ENCODE results near the gene KLK6.
"Not testable (repeated sequence)": the region's sequence is repeated elsewhere in the genome, so short reads cannot be mapped to it uniquely, and the experiment has no call there.

Gene KLK6

DNA sequence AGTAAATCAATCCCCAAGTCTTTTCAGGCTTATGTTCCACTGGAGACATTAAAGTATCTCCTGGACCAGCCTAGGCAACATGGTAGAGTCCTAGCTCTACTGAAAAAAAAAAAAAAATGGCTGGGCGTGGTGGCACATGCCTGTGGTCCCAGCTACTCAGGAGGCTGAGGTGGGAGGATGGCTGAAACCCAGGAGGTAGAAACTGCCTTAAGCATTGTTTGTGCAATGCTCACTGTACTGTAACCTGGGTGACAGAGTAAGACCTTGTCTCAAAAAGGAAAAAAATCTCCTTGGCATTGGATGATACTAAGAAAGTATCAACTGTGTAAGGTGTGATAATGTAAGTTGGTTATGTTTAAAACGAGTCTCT lies 23.3 kb upstream of the KLK6 start:
- DNase-seq (ENCODE audit: low read depth) = no peak

- not testable (repeated sequence) for DNase-seq (ENCODE audit: low read depth)
These were observed 15.0 kb upstream of the KLK6 start for GRCh38 chr19:50984416-50984815.

DNA sequence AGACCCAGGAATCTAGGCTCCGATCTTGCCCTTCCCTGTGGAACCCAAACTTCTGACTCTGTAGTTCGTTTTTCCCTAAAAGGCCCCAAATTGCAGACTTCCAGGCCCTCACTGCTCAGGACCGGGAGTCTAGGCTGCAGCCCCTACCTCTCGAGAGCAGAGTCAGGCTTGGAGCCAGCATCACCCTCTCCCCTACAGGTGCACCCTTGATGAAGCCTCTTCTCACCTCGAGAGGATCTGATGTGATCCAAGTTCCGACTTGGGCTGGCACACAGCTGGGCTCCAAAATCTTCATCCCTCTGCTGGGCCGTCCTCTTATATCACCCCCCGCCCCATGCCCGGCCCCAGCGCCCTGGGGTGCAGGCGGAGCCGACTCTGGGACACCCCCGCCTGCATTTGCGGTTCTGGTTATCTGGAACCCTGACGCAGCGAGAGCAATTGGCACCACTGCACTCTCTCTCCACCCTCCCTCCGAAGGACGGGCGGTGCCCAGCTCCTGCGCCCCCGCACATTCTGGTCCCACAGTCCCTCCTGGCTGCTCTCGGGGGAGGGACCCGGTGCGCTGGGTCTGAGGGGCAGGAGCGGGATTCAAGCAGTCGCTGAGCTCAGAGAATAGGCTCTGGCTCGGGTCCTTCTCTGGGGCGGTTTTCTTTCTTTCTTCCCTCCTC lies 14.4 kb upstream of the KLK6 start, which contains the start of gene KLK7:
Gene KLK7 (minus strand): TSS at position 293 of the 668 bp plus-strand sequence. CDS start 1,518 bp downstream, outside the sequence.
- DNase-seq (ENCODE audit: low read depth) = no peak

GRCh38 chr19:50982186-50982585 lies 12.8 kb upstream of the KLK6 start:
- no peak for DNase-seq (ENCODE audit: low read depth)

DNA sequence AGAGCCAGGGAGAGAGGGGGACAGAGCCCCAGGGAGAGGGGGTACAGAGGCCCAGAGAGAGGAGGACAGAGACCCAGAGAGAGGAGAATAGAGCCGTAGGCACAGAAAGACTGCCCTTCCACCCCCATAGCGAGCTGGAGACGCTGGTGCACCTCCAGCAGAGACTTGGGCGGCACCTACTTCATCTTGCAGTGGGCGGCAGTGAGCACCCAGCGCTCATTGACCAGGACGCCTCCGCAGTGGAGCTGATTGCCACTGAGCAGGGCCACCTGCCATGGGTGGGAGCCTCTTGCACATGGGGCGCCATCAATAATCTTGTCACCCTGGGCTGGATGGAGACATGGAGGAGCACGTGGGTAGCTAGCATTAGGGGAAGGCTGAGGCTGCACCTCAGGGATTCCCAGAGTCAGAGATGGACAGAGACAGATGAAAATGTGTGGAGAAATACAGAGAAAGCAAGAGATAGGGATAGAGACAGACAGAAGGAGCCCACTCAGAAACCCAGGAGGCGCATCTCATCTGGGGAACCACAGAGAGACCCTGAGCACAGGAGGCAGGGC lies 12.3 kb upstream of the KLK6 start:
- DNase-seq (ENCODE audit: low read depth) = no peak

- DNase-seq (ENCODE audit: low read depth) = no peak
These were observed 10.8 kb upstream of the KLK6 start for GRCh38 chr19:50980208-50980607.

DNA sequence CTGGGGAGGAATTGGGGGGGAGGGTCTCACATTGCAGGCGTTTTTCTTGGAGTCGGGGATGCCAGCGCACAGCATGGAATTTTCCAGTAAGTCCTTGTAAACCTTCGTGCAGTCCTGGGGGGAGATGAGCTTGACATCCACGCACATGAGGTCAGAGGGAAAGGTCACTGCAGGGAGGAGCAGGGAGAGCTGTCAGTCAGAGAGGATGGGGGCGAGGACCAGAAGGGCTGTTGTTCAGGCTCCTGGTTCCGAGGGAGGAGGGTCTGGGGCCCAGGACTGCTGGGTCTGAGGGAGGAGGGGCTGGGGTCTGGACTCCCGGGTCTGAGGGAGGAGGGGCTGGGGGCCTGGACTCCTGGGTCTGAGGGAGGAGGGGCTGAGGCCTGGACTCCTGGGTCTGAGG lies 10.4 kb upstream of the KLK6 start:
- DNase-seq (ENCODE audit: low read depth) = no peak

DNA sequence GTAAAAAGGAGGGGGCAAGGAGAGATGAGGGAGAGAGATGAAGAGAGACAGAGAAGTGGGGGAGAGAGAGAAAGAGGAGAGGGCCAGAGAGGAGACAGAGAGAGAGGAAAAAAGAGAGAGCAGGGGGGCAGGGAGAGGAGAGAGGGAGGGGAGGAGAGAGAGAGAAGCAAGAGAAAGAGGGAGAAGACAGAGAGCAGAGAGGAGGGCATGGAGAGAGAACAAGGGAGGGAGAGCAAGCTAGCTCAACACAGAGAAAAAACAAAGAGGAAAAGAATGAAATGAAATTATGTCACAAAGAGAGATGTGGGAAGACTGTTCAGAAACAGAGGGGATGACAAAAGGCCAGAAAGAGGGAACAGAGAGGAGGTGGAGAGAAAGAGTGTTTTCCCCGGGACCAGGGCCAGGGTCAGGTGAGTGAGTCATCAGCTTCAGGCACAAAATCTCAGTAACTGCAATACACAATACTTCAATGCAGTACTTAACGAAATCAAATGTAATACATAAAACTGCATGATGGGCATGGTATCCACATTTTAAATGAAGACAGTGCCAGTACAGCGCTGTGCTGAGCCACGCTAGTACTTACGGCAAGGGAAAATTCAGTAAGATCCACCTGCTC lies 9.5 kb upstream of the KLK6 start:
- no peak for DNase-seq (ENCODE audit: low read depth)

- no peak for DNase-seq (ENCODE audit: low read depth)
These were observed 8.2 kb upstream of the KLK6 start for GRCh38 chr19:50977626-50978025.

- DNase-seq (ENCODE audit: low read depth) = no peak
These were observed 6.4 kb upstream of the KLK6 start for GRCh38 chr19:50975766-50976165.

- DNase-seq (ENCODE audit: low read depth) = no peak
These were observed 5.5 kb upstream of the KLK6 start for GRCh38 chr19:50974702-50975556.

GRCh38 chr19:50972795-50973376 lies 3.5 kb upstream of the KLK6 start:
- DNase-seq (ENCODE audit: low read depth) = no peak

- not testable (repeated sequence) for DNase-seq (ENCODE audit: low read depth)
These were observed 419 bp upstream of the KLK6 start for GRCh38 chr19:50969810-50970209.

GRCh38 chr19:50968716-50969412 lies 527 bp downstream of the KLK6 start:
- no peak for DNase-seq (ENCODE audit: low read depth)

- DNase-seq (ENCODE audit: low read depth) = no peak
These were observed 1.3 kb downstream of the KLK6 start for GRCh38 chr19:50967929-50968715.

GRCh38 chr19:50964266-50964665 lies 5.1 kb downstream of the KLK6 start:
- DNase-seq (ENCODE audit: low read depth) = no peak

- DNase-seq (ENCODE audit: low read depth) = no peak
These were observed 6.0 kb downstream of the KLK6 start for GRCh38 chr19:50963381-50963780.

DNA sequence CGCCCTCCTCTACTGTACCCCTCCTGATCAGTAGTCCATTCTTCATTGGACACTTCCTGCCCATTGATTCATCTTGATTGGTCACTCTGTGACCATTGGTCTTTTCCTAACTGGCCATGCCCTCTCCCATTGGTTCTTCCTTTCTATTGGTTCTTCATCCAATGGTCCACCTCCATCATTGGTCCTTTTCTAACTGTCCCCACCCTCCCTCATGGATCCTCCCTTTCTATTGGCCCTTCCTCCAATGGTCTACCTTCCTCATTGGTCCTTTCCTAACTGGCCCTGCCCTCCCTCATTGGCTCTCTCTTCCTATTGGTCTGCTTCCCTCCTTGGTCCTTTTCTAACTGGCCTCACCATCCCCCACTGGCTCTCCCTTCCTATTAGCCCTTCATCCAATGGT lies 7.1 kb downstream of the KLK6 start:
- no peak for DNase-seq (ENCODE audit: low read depth)

DNA sequence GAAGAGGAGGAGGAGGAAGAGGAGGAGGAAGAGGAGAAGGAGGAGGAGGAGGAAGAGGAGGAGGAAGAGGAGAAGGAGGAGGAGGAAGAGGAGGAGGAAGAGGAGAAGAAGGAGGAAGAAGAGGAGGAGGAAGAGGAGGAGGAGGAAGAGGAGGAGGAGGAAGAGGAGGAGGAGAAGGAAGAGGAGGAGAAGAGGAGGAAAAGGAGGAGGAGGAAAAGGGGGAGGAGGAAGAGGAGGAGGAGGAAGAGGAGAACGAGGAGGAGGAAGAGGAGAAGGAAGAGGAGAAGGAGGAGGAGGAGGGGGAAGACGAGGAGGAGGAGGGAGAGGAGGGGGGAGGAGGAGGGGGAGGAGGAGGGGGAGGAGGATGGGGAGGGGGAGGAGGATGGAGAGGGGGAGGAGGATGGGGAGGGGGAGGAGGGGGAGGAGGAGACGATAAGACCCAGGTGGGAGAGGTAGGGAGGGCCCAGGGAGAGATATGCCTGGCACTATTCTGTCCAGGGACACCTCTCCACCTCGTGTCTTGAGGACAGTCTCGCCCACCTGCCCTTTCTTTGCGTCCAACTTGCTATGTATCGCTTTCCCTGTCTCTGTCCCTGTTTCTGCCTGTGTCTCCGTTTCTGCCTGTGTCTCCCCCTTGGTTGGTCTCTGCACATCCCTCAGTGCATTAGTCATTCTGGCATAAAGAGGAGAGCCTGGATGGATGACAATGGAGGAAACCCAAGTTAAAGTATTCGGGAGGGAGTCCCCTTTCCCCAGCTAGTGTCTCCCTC lies 9.5 kb downstream of the KLK6 start:
- DNase-seq (ENCODE audit: low read depth) = no peak

DNA sequence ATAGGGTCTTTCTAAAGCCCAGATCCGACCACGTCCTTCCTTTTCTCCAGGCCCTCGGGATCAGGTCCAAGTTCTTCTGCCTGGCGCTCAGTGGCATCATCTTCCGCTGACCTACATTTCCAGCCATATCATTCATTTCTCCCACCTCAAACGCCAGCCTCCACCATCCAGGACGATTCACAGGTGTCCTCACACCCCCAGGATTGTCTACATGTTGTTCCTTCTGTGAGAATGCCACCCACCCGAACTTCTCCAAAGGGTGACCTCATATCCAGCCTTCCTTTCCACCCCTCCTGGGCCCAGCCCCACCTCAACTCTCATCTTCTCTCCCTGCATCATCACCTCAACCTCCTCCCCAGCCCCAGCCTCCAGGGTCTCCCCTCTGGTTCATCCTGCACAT lies 11.8 kb downstream of the KLK6 start:
- no peak for DNase-seq (ENCODE audit: low read depth)
